Cardiac muscle cell (in vitro differentiated cells and primary cell): Measurements from ENCODE around the gene GREB1. TPM values are rescaled to one million over a fixed set of nuclear protein-coding genes. Genes with fewer than 3 reads are reported as not detected.

Experiments
- DNase-seq, 2 donors: peaks; one replicate each; pipeline versions ENCODE4 v3.0.0 to v3.0.0-alpha.2; 2010 to 2017; ENCODE audit warnings: low read depth in 1 of 2, low spot score in 1 of 2
- H3K27ac ChIP-seq: fragments of 200-600 bp; sonication (generic); 2 replicates; pipeline ENCODE4 v1.5.1; 2016
- H3K27me3 ChIP-seq: fragments of 200-600 bp; sonication (generic); 2 replicates; pipeline ENCODE4 v1.6.0; 2016; ENCODE audit warnings: control low read depth
- H3K36me3 ChIP-seq: fragments of 200-600 bp; sonication (generic); 2 replicates; pipeline ENCODE4 v1.5.1; 2016; ENCODE audit warnings: control low read depth
- H3K4me1 ChIP-seq: fragments of 200-600 bp; sonication (generic); 2 replicates; pipeline ENCODE4 v1.8.1; 2017; ENCODE audit warnings: low read depth, mild to moderate bottlenecking, mixed run types
- H3K4me3 ChIP-seq: fragments of 200-600 bp; sonication (generic); 2 replicates; pipeline ENCODE4 v1.5.1; 2016; ENCODE audit warnings: mild to moderate bottlenecking
- H3K9me3 ChIP-seq: fragments of 200-600 bp; sonication (generic); 2 replicates; pipeline ENCODE4 v1.5.1; 2017; ENCODE audit warnings: low read depth, mild to moderate bottlenecking, control low read depth
- polyA plus RNA-seq: library from polyadenylated mRNA; unstranded; fragments of >200 nt; fragmentation: Nextera tagmentation; extraction: Ambion mirVana; gene quantifications from 2 replicates; pipeline ENCODE4 v1.2.1, GENCODE V29; 2016
- total RNA-seq: library from RNA; depleted of rRNA; stranded (reverse); fragments of >200 nt; gene quantifications from 2 replicates; pipeline ENCODE4 v1.2.3, GENCODE V29; 2016
- TF ChIP-seq, protein P1 (sequence below): IDR thresholded peaks from 2 replicates; pipeline ENCODE4 v1.5.1; 2012; ENCODE audit warnings: low read depth, mild to moderate bottlenecking, low read length

Gene GREB1
- total and polyA plus RNA-seq, 2 experiments from 2014 or later, result 27.1 to 50.5 TPM

DNA sequence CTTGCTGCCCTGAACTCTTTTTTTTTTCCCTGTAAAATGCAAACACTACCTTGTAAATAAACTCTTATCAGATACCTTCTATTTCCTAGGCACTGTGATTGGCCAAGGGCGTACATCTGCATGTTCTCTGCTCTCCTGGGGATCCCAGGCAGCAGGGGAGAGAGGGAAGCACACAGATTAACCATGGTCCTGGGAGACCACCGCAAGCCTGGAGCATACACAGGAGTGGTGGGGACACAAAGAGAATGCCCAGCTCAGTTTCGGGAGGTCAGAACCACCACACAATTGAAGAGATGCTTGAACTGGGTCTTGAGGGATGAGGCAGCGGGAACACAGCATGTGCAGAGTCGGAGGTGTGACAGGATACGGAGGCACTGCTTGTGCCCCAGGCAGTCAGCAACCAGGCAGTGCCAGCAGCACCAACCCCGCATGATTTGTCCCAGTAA, 2.1 kb downstream of the GREB1 start:
- Histone ChIP-seq H3K9me3 (no peaks in the 10 kb centered on the region), H3K4me1 (peaks cover 53% of the 10 kb centered on the region), H3K36me3 (no peaks in the 10 kb centered on the region), H3K4me3 (no peak overlapping the region), H3K27me3 (no peaks in the 10 kb centered on the region), H3K27ac (peak overlapping the region; percentile 18)
- TF ChIP-seq, protein P1, sequence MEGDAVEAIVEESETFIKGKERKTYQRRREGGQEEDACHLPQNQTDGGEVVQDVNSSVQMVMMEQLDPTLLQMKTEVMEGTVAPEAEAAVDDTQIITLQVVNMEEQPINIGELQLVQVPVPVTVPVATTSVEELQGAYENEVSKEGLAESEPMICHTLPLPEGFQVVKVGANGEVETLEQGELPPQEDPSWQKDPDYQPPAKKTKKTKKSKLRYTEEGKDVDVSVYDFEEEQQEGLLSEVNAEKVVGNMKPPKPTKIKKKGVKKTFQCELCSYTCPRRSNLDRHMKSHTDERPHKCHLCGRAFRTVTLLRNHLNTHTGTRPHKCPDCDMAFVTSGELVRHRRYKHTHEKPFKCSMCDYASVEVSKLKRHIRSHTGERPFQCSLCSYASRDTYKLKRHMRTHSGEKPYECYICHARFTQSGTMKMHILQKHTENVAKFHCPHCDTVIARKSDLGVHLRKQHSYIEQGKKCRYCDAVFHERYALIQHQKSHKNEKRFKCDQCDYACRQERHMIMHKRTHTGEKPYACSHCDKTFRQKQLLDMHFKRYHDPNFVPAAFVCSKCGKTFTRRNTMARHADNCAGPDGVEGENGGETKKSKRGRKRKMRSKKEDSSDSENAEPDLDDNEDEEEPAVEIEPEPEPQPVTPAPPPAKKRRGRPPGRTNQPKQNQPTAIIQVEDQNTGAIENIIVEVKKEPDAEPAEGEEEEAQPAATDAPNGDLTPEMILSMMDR, result no peak
- DNase-seq, result no peak

DNA sequence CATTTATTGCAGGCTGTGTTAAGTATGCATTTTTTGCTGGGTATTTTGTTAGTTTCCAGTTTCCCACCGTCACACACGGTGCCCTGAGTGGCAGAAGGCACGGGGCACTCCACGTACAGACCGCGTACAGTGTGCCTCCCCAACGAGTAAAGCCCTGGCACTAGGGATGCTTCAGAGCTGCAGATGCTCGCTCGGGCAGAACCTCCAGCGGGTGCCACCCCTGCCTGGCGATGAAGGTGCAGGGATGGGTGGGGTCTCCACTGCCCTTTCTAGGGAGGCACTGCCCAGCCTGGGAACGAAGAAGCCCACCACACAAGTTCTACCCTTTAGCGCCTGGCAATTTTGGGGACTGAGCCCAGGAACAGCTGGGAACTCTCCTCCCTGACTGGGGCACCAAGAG, 4.1 kb downstream of the GREB1 start:
- Histone ChIP-seq H3K27ac (no peak overlapping the region), H3K9me3 (no peaks in the 10 kb centered on the region), H3K4me1 (peaks cover 54% of the 10 kb centered on the region), H3K4me3 (no peak overlapping the region), H3K36me3 (no peaks in the 10 kb centered on the region), H3K27me3 (no peaks in the 10 kb centered on the region)
- TF ChIP-seq, protein P1, result no peak
- DNase-seq, result no peak

DNA sequence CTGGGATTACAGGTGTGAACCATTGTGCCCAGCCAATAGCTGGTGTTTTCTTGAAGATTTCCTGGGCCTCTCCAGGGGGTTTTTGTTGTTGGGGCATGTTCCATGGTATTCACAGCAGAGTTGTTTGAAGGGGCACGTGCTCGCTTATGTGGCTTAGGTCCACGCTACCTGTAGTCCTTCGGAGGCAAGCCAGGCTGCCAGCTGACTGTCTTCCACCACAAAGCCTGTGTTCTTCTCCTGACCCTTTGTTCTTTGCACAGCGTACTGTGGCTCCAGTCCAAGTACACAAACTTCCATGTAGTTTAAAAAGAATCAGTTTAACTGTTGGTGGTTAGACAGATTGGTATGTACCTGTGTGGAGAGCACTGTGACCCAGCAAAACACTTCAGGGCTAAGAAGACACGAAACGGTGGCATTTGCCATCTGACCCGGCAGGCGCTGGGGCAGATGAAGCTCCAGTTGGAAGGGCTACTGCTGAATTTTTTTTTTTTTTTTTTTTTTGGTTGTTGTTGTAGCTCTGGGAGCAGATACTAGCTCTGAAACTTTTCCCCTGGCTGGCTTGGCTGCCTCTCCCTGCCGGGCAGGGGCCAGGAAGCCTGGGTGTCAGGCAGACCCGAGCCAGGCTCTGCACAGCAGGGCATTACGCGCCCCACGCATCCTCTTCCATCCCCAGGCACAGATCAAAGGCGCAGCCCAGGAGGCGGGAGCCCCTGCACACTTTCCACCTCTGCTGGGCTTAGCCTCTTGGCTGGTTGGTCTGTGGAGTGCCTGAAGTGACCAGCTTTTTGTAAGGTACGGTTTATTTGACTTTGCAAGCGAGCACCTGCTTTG, 5.7 kb downstream of the GREB1 start:
- TF ChIP-seq, protein P1, result no peak
- Histone ChIP-seq H3K9me3 (no peaks in the 10 kb centered on the region), H3K27me3 (no peaks in the 10 kb centered on the region), H3K4me1 (peaks cover 53% of the 10 kb centered on the region), H3K36me3 (no peaks in the 10 kb centered on the region), H3K4me3 (no peak overlapping the region), H3K27ac (peak overlapping the region; percentile 73)
- DNase-seq, result peak in 1 of 2 donors; percentile 40

DNA sequence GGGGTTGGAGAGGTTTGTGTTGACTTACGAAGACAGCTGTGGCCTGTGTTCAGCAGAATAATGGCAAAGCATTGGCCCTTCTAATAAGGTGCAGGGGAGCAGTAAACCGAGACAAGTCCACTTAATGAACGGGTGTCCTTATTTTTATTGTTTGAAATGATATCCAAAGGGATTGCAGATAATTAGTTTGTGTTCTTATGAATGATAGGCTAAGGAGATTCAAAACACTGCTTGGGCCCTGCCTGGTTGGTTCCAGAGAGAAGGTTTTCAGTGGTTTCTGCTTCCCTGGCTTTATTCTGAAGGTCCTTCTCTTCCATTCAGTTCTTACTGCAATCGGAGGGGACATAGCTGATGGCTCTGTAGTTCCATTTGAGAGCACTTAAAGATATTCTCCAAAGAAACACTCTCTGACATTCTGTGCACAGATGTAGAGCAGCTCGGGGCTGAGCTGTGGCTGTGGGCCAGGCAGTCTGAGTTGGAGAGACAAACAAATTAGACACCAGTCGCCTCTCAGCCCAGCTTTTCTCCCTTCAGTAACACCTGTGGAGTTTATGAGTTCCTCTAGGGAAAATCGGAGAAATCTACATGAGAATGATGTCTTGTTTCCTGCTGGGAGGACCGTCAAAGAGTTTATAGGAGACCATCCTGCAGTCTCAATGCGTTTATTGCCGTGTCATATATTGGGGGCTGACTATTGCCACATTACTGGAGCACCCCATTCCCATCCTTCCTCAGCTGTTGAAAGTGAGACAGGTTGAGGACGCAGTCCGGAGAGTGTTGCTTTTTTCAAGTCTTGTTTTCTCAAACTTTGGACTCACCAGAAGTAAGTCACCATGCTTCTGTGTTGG, 6.5 kb downstream of the GREB1 start:
- H3K4me1 ChIP-seq, result peaks cover 44% of the 10 kb centered on the region

More for the DNA sequence above, 6.5 kb downstream of the GREB1 start:
- H3K4me3 ChIP-seq, result no peak overlapping the region
- no peaks in the 10 kb centered on the region for H3K27me3 ChIP-seq
- no peaks in the 10 kb centered on the region for H3K9me3 ChIP-seq
- no peaks in the 10 kb centered on the region for H3K36me3 ChIP-seq
- TF ChIP-seq, protein P1, result no peak
- peak overlapping the region; percentile 73 for H3K27ac ChIP-seq
- peak in 1 of 2 donors; percentile 60 for DNase-seq
